Measurements from ENCODE around the gene IGFL3.
"Not testable (repeated sequence)": the region's sequence is repeated elsewhere in the genome, so short reads cannot be mapped to it uniquely, and the experiment has no call there.

The IGFL3 gene

DNA sequence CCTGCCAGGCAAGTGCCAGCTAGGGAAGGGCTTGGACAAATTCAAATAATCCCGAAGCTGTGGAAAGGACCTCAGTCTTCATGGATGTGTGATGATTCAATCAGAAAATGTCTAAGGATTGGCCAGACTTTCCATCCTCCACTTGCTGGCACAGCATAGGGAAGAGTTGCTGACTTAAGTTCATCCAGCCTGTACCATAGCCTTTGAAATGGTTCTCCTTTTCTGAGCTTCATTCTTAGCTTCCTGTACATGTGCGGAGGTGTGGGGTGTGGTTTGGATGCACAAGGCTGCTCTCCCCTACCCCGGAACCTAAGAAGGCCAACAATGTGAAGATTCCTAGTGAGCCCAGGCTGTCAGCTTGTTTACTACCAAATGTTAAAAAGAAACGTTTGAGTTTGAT, 959 bp upstream of the IGFL3 start:
- DNase-seq (ENCODE audit: low read depth, low spot score), result no peak

DNA sequence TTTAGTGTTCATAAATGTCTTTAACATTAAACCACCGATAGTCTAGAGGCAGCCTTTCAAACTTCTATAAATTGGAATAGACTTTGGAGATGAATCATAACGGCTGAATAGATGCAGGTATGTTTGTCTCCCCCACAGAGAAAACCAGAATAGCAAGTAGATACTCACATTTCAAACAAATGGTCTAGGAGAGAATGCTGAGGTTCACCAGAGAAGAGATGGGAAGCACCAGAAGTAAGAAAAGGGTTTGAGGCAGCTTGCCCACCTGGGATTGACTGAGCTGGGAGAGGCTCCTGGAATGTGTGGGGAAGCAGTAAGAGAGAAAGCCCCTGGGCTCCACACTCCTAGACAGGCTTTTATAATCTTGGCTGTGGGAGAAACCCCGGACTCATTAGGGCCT, 6.4 kb downstream of the IGFL3 start:
- no peak for DNase-seq (ENCODE audit: low read depth, low spot score)

DNA sequence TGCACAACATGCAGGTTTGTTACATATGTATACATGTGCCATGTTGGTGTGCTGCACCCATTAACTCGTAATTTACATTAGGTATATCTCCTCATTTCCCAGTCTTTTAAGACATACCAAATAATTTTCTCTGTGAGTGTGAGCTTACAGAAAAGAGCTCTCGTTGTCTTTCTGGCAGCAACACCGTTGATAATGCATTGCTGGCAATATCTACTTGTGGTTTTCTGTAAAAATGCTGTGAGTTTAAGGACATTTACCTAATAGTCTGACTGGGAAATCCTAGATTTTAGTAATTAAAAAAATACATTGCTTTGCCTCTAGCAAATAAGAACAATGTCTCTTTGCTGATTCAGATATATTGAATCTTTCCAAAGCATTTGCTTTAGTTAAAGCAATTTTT, 8.4 kb downstream of the IGFL3 start:
- DNase-seq (ENCODE audit: low read depth, low spot score), result no peak

DNA sequence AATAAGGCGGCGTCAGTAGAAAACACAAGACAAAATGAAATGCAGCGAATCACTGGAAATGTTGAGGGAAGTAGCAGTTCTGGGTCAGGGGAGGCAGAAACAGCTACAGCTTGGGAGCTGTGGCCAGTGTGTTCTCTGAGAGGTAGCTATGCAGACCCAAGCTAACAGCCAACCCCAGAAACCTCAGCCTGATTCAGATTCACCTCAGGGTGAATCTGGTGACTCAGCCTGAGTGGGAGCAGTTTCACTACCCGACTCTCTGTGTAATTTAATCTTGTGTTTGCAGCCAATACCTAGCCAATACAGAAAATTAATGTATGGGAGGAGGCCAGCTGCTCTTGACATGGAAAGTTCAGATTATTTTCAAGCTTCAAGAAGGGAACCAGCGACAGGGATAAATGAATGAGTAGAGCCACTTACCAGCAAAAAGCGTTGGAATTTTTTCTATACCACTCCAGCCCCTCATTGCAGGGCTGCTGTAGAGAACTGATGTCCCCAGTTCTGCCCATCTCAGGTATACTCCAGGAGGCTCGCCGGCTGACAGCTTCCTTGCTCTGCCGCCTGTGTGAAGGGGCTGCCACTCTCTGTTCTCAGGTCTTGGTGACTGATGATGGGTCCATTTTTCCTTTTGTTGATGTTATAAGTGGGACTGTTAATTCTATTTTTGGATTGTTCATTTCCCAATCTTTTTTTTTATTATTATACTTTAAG, 8.9 kb downstream of the IGFL3 start:
- DNase-seq (ENCODE audit: low read depth, low spot score), result no peak

DNA sequence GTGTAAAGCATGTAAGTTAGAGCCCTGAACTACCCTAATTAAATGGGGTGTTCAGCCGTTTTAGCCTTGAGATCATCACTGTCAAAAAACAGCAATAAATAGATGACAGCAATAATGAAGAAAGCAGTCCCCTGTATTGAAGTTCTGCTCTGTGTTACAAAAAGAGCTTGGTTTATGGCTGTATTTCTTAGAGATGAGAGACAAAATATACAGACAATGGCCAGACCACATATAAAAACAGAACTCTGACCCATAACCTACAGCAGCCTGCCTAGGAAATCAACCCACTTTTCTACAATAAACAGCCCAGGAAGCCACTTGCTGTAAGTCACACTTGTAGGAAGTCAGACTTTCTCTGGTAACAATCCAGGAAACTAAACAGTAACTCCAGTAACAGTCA, 10.8 kb downstream of the IGFL3 start:
- DNase-seq (ENCODE audit: low read depth, low spot score), result no peak

DNA sequence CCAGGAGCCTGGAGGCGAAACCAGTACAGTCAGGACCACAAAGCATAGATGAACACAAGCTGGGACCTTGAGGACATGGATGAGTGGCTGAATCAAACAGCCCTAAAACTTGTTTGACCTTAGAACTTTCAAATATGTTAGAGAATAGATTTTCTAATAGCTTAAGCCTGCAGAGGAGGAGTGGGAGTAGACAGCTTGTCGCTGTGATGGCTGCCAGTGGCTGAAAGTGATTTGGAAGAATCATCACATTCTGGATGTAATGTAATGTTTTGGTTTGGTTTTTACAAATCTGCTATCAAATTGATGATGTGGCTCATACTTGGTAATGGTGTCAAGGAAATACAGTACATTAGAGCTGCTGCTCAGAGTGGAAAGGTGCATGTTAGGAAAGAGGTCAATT, 12.0 kb downstream of the IGFL3 start:
- no peak for DNase-seq (ENCODE audit: low read depth, low spot score)

DNA sequence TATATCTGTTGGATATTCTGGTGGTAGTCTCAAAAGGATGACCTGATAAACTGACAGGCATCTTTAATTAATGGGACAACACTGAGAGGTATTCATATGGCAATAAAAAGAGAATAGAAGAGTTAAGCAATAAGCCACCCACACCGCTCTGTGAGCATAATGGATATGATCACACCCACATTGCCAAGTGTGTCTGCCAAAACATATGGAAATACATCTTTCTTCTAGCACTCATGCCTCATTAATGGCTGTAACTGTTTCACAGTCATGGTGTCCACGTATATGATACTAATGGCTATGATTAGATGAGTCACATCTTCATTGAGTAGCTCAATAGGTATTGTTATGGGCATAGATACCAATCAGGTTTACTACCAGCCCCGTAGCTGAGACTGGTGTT, 13.1 kb downstream of the IGFL3 start:
- no peak for DNase-seq (ENCODE audit: low read depth, low spot score)

DNA sequence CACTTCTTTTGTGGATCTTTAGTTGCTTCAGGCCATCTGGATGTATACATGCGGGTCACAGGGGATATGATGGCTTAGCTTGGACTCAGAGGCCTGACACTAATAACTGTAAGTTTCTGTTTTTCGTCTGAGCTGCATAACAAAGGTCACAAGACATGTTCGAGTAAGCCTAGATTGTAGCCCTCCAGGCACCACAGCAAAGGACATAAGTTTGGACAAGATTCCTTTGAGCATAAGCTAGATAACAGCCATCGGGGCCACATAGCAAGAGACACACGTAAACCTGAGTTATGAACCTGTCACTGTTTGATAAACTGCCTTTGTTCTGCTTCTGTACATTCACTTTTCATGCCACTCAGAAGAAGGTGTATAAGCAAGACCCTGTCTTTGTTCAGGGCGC, 14.6 kb downstream of the IGFL3 start:
- no peak for DNase-seq (ENCODE audit: low read depth, low spot score)

DNA sequence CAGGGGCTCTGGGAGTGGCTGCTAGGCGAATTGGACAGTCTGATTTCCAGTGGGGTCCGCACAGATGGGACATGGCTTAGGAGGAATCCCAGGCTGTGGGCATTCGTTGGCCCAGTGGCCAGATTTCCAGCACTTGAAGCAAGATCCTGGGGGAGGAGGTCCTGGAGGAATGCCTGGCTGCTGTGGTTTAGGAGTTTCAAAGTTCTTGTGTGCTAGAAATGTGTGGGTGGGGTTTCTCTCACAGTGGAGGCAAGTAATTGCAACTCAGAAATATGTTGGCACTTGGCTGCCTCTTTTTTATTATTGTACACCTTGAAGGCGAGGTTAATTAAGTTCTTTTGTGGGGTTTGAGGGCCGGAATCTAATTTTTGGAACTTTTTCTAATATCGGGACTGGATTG, 17.1 kb downstream of the IGFL3 start:
- no peak for DNase-seq (ENCODE audit: low read depth, low spot score)

DNA sequence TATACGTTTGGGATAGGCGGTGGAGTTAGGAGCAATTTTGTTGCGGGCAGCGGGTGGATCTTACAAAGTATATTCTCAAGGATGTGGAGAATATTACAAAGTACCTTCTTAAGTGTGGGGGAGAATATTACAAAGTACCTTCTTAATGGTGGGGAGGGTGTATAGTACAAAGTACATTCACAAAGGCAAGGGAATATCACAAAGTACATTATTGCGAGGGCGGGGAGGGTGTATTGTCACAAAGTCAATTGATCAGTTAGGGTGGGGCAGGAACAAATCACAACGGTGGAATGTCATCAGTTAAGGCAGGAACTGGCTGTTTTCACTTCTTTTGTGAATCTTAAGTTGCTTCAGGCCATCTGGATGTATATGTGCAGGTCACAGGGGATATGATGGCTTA, 22.2 kb downstream of the IGFL3 start:
- DNase-seq (ENCODE audit: low read depth, low spot score), result not testable (repeated sequence)

DNA sequence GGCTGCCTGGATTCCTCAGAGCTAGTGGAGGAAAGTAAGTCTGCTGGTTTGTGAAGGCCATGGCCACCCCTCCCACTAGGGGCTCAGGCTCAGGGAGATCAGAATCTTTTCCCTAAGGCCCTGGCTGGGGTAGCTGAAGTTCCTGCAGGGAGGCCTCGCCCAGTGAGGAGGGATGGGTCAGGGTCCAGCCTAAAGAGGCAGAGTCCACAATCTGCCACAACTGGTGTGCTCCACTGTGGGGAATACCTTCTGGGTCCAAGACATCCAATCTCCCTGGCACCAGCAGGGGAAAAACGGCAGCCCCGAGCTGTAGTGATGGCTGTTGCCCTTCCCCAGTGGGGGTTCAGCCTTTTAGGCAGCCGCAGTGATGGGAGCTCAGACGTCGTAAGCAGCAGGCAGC, 23.2 kb downstream of the IGFL3 start:
- no peak for DNase-seq (ENCODE audit: low read depth, low spot score)

DNA sequence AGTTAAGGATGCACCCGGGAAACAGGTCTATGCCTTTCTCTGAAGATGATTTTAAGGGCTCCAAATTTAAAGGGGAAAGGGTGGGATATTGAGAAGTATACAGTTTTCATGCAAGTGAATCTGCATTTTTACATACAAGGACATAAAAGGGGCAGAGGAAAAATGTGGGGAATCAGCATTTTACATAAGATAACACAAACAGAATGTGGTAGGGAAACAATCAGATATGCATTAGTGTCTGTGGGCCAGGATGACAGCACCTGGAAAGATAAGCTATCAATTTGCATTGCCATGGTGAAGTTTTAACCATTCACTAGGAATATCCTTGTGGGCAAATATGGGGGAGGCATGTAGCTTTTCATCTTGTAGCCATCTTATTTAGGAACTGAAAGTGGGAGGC, 24.1 kb downstream of the IGFL3 start:
- no peak for DNase-seq (ENCODE audit: low read depth, low spot score)

DNA sequence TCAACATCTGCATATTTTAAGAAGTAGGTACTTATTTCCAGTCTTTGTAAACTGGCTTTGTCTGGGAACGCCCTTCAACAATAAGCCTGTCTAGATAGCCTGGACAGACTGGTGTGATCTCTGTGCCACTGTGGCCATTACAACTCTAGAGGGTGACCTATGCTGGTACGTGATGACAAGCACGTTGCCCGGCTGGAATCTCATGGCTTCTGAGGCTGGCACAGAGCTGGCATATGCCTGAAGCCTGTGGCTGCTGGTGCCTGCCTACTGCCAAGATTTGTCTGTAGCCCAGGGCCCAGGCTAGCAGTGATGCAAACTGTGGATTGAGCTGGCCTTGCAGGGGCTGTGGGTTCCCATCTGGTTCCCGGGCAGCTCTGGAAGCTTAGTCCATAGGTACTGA, 34.0 kb downstream of the IGFL3 start:
- no peak for DNase-seq (ENCODE audit: low read depth, low spot score)

DNA sequence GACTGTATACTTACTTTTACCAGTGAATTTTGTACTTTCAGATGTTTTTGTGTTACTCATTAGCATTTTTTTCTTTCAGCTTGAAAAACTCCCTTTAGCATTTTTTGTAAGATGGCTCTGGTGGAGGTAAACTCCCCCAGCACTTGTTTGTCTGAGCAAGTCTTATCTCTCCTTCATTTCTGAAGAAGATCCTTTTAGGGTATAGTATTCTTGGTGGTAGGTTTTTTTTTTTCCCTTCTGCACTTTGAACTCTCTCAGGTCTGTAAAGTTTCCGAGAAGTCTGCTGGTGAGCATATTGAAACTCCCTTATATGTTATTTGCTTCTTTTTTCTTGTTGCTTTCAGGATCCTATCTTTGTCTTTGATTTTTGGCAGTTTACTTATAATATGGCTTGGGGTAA, 35.1 kb downstream of the IGFL3 start:
- DNase-seq (ENCODE audit: low read depth, low spot score), result no peak

DNA sequence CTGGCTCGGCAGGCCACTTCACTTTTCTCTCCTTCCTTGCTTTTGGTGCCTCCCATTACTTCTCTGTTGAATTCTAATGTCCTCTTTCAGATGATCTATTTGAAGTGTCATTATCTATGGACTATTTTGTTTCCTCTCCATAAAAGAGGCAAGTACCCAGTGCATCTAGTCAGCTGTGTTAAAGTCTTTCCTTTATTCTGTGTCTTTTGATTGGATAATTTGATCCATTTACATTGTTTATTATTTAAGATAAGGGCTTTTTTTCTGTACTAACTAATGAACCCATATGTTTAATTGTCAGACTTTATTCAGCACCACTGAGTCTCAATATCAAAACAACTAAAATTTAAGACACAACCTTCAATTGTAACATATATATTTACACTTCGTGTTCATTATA, 36.4 kb downstream of the IGFL3 start:
- no peak for DNase-seq (ENCODE audit: low read depth, low spot score)

DNA sequence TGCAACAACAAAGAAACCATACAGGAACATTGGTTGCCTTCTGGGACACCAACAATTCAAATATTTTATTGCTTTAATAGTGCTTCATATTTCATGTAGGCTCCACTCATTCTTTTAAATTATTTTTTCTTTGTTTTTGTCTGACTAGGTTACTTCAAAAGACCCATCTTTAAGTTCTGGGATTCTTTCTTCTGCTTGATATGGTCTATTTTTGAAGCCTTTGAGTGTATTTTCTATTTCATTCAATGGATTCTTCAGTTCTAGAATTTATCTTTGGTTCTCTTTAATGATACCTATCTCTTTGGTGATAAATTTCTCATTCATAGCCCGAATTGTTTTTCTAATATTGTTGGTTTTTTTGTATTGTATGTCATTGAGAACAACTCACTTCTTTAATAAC, 38.6 kb downstream of the IGFL3 start:
- no peak for DNase-seq (ENCODE audit: low read depth, low spot score)

DNA sequence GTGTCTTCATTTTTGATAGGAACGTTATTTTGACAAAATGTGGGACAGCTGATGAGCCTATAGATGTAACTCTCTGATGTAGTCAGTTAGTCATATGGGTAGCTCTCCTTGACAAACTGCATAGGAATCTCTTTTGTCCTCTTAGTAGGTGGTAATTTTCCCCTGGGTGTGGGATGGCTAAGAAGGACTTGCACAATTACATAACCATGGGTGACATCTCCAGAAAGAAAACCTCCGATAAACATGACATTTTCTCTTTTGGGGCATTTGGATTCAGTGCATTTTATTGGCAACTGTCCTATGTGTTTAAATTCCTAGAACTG, 41.8 kb downstream of the IGFL3 start:
- no peak for DNase-seq (ENCODE audit: low read depth, low spot score)

DNA sequence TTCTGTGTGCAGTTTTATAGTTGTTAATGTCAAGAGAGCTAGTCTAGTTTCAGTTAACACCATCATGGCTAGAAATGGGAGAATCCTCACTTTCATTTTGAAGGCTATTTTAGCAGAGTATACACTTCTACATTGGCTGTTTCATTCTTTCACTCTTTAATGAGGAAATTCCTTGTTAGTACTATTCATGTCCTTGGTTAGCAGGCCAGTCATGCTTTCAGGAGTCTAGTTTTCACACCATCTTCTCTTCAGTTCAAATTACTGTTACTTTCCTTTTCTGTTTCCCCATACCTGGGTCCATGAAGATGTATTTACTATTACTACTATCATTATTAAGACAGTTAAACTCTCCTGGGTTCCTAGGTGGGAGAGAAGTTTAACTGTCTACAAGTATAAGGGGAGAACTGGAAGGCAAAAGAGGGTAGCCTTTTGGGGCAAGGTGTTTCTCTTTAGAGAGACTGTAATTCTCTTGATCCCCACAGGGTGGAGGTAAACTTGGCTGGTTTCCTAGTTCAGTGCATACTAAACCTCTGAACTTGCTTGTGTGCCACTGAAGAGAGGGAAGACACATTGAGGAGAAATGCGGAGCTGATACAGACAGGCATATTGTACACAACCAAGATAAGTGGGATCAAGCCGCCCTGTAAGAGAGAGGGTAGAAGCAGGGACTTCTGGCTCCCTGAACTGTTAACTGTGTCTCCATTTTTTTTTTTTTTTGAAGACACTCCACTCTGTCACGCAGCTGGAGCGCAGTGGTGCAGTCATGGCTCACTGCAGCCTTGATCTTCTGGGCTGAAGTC, 42.4 kb downstream of the IGFL3 start:
- DNase-seq (ENCODE audit: low read depth, low spot score), result no peak

DNA sequence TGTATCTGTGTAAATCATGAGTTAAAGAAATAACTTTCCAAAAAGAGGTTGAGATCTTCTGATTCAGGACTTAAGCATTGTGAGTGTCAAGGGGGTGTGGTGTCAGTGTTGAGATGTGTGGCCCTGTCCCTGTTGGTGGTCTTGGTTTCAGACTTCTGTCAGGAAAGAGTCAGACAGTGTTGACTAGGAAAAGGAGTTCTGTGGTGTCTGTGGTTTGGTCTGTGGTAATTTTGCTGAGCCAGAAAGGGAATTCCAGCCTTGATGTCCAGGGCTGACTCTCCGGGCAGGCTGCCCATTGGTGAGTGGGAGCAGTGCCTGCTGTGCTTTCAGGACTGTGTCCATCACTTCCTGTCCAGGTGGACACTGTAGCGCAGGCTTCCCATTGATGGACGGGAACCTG, 43.9 kb downstream of the IGFL3 start:
- DNase-seq (ENCODE audit: low read depth, low spot score), result no peak

DNA sequence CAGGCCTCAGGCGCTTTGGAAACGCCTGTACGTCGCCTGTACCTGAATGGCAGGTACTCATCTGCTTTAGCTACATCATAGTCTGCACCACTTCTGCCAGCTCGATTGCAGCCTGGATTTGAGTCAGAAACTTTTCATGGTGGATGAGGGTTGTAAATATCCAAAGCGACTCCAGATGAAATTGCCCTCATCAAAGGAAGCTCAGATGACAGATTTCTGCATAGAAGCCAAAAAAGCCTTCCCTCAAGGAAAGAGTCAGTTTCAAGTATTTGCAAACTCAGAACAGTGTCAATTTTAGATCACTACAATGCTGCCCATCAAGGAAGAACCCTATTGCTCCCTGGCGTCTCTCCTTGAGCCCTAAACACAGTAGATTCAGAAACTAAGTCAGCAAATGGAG, 44.9 kb downstream of the IGFL3 start:
- DNase-seq (ENCODE audit: low read depth, low spot score), result no peak

DNA sequence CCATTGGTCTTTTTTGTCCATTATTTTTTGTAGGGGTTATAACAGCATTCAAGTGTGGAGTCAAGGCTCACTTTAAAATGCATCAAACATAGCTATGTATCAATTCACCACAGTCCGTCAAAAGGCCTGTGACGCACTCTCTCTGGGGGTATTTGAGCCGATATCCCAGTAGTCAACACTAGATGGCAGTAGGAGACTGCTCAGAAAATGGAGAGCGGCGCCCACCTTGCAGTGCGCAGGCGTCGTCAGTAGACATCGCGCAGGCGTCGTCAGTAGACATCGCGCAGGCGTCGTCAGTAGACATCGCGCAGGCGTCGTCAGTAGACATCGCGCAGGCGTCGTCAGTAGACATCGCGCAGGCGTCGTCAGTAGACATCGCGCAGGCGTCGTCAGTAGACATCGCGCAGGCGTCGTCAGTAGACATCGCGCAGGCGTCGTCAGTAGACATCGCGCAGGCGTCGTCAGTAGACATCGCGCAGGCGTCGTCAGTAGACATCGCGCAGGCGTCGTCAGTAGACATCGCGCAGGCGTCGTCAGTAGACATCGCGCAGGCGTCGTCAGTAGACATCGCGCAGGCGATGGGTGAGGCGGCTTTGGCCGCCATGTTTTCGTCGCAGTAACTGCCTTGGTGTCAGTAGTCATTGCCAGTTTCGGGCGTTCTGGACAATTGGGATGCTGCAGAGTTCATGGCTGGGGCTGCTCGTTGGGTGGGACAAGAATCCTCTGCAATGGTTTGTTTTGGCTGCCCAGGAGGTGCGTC, 45.7 kb downstream of the IGFL3 start:
- not testable (repeated sequence) for DNase-seq (ENCODE audit: low read depth, low spot score)

DNA sequence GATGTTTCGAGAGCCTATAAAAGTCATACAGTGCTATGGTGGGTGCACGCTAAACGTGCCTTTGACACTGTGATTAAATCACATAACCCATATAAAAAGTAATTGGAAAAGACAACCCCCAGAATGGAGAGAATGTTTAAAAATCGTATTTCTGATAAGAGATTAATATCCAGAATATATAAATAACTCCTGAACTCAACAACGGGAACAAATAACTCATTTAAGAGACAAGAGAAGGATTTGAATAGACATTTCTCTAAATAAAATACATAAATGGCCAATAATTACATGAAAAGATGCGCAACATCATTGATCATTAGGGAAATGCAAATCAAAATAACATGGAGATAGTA, 46.7 kb downstream of the IGFL3 start:
- no peak for DNase-seq (ENCODE audit: low read depth, low spot score)
